AG04450 (cell line): Measurements from ENCODE around the gene CENPP. TPM values are rescaled to one million over a fixed set of nuclear protein-coding genes. Genes with fewer than 3 reads are reported as not detected.

Experiments
- CTCF ChIA-PET: fragments of 300-600, 350-600 bp; formaldehyde crosslinking; extraction: SDS; loops from one replicate; lab custom pipeline; 2022; ENCODE audit warnings: antibody characterized with exemption, inconsistent platforms; lab: Charles Lee
- POLR2A ChIA-PET: fragments of 350-600 bp; formaldehyde crosslinking; extraction: SDS; loops from one replicate; lab custom pipeline; 2021; ENCODE audit warnings: antibody characterized with exemption, inconsistent platforms; lab: Yijun Ruan, JAX
- DNase-seq: peaks from one replicate; pipeline ENCODE4 v3.0.0-alpha.2; 2011; ENCODE audit warnings: low read depth, low spot score
- H3K27ac ChIP-seq: one replicate; pipeline ENCODE4 v1.5.1; 2012; ENCODE audit warnings: low read depth, low read length, control low read depth
- H3K27me3 ChIP-seq: one replicate; pipeline ENCODE4 v1.6.0; 2012; ENCODE audit warnings: low read length; ENCODE audit not compliant: control insufficient read depth, insufficient read depth
- H3K4me3 ChIP-seq: 2 replicates; pipeline ENCODE4 v1.5.1; 2011; ENCODE audit warnings: mild to moderate bottlenecking, low read depth, low read length, control low read depth
- H3K9me3 ChIP-seq: 2 replicates; pipeline ENCODE4 v1.5.1; 2012; ENCODE audit warnings: low read length; ENCODE audit not compliant: control insufficient read depth, insufficient read depth
- CTCF ChIP-seq: IDR thresholded peaks from 2 replicates; pipeline ENCODE4 v1.5.1; 2011; ENCODE audit warnings: low read depth, low read length, control low read depth, inconsistent platforms
- polyA plus RNA-seq: library from polyadenylated mRNA; depleted of rRNA; stranded (reverse); fragments of >200 nt; gene quantifications from 2 replicates; pipeline ENCODE4 v1.2.3, GENCODE V29; 2011

Gene CENPP
- polyA plus RNA-seq, 1 experiment, result 4.4 TPM

GRCh38 chr9:92360083-92360482 is 34.3 kb downstream of the CENPP start:
- Histone ChIP-seq H3K27ac (no peak overlapping the region), H3K9me3 (peaks cover 4% of the 10 kb centered on the region), H3K4me3 (no peak overlapping the region), H3K27me3 (no peaks in the 10 kb centered on the region)
- no peak for TF ChIP-seq CTCF
- CTCF ChIA-PET, result interaction anchor here (0.7 to 1.2 kb wide), 3 partner anchors 16 to 274 kb away, joined by 3 to 4 read pairs (median 3); no protein-coding TSS in a partner anchor
- POLR2A ChIA-PET, result interaction anchor here (0.7 kb wide), 1 partner anchor 9 kb away, joined by 3 read pairs; no protein-coding TSS in a partner anchor
- DNase-seq, result no peak

GRCh38 chr9:92369075-92369474 is 43.3 kb downstream of the CENPP start:
- ChIA-PET CTCF (interaction anchor here (1.8 kb wide), 1 partner anchor 41 kb away, joined by 5 read pairs; no protein-coding TSS in a partner anchor), POLR2A (interaction anchor here (0.6 kb wide), 1 partner anchor 9 kb away, joined by 3 read pairs; no protein-coding TSS in a partner anchor)

GRCh38 chr9:92373167-92373566 is 47.4 kb downstream of the CENPP start:
- H3K27ac ChIP-seq, result no peak overlapping the region
- DNase-seq, result no peak
- ChIA-PET CTCF (no interaction called here), POLR2A (no interaction called here)
- H3K27me3 ChIP-seq, result no peaks in the 10 kb centered on the region
- H3K9me3 ChIP-seq, result peaks cover 7% of the 10 kb centered on the region
- TF ChIP-seq CTCF, result no peak
- H3K4me3 ChIP-seq, result no peak overlapping the region

More at GRCh38 chr9:92369075-92369474, 43.3 kb downstream of the CENPP start:
- H3K4me3 ChIP-seq, result no peak overlapping the region
- no peak for DNase-seq
- no peak for TF ChIP-seq CTCF
- H3K27me3 ChIP-seq, result no peaks in the 10 kb centered on the region
- H3K27ac ChIP-seq, result no peak overlapping the region
- H3K9me3 ChIP-seq, result peaks cover 3% of the 10 kb centered on the region

- CTCF ChIA-PET, result interaction anchor here (1.2 kb wide), 1 partner anchor 27 kb away, joined by 3 read pairs; no protein-coding TSS in a partner anchor
- DNase-seq, result no peak
- POLR2A ChIA-PET, result no interaction called here
These were observed 52.1 kb downstream of the CENPP start for GRCh38 chr9:92377876-92378275.

More at GRCh38 chr9:92377876-92378275, 52.1 kb downstream of the CENPP start:
- Histone ChIP-seq H3K27ac (no peak overlapping the region), H3K9me3 (peaks cover 7% of the 10 kb centered on the region), H3K27me3 (no peaks in the 10 kb centered on the region), H3K4me3 (no peak overlapping the region)
- TF ChIP-seq CTCF, result no peak
